ENCODE data around the gene MARVELD3.
"Not testable (repeated sequence)": the region's sequence is repeated elsewhere in the genome, so short reads cannot be mapped to it uniquely, and the experiment has no call there.

The MARVELD3 gene

DNA sequence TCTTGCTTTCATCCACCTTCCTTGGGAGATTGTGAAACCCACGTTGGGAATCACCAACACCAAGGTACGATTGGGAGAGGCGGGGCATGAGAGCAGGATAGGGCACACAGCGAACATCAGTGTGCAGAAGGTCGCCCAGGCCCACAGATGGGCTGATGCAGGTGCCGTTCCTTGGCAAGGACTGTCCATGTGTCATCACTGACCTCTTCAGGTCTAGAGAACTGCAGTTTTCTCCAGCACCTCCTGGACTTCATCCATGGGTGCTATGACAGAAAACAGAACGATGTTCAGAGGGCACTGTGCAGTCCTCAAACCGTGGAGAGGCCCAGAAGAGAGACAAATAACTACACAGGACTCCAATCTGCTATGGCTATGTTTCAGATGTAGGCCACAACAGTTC lies 25.2 kb upstream of the MARVELD3 start:
- Histone ChIP-seq H3K9ac (no peak overlapping the region), H3K27me3 (ENCODE audit: control insufficient read depth, insufficient read depth, low read length) (no peaks in the 10 kb centered on the region), H3K9me3 (ENCODE audit: control insufficient read depth, low read length) (no peaks in the 10 kb centered on the region), H3K27ac (no peak overlapping the region), H3K79me2 (no peaks in the 10 kb centered on the region), H3K36me3 (ENCODE audit: control insufficient read depth, insufficient read depth, low read length) (no peaks in the 10 kb centered on the region), H3K4me3 (ENCODE audit: low read depth, low read length) (no peak overlapping the region), H3K4me1 (no peaks in the 10 kb centered on the region), H2AFZ (no peak overlapping the region), H3K4me2 (ENCODE audit: low read length) (no peak overlapping the region)
- TF ChIP-seq, protein P1, sequence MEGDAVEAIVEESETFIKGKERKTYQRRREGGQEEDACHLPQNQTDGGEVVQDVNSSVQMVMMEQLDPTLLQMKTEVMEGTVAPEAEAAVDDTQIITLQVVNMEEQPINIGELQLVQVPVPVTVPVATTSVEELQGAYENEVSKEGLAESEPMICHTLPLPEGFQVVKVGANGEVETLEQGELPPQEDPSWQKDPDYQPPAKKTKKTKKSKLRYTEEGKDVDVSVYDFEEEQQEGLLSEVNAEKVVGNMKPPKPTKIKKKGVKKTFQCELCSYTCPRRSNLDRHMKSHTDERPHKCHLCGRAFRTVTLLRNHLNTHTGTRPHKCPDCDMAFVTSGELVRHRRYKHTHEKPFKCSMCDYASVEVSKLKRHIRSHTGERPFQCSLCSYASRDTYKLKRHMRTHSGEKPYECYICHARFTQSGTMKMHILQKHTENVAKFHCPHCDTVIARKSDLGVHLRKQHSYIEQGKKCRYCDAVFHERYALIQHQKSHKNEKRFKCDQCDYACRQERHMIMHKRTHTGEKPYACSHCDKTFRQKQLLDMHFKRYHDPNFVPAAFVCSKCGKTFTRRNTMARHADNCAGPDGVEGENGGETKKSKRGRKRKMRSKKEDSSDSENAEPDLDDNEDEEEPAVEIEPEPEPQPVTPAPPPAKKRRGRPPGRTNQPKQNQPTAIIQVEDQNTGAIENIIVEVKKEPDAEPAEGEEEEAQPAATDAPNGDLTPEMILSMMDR (IDR thresholded peaks at IDR 0.05) = no peak

DNA sequence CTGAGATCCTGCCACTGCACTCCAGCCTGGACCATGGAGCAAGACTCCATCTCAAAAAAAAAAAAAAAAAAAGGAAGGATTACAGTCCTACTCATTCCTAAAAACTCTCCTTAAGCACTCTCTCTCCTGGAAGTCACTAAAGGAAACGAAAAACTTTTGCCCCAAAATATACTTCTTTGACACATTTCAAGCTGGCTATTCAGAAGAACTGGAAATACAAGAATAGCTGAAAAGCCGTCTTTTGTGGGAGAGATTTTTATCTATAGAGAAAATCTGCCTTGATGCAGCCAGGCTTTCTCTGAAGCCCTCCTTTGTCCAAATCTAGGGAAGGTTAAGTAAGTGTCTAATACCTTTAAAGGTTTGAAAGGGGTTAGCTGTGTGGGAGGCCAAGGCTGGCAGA lies 16.9 kb upstream of the MARVELD3 start:
- H3K27ac ChIP-seq = no peak overlapping the region
- H3K27me3 ChIP-seq (ENCODE audit: control insufficient read depth, insufficient read depth, low read length) = no peaks in the 10 kb centered on the region
- no peaks in the 10 kb centered on the region for H3K4me1 ChIP-seq
- no peaks in the 10 kb centered on the region for H3K79me2 ChIP-seq
- no peak overlapping the region for H2AFZ ChIP-seq
- no peak overlapping the region for H3K4me2 ChIP-seq (ENCODE audit: low read length)
- H3K9ac ChIP-seq = no peak overlapping the region
- TF ChIP-seq, protein P1 (IDR thresholded peaks at IDR 0.05) = no peak
- no peak overlapping the region for H3K4me3 ChIP-seq (ENCODE audit: low read depth, low read length)
- H3K9me3 ChIP-seq (ENCODE audit: control insufficient read depth, low read length) = no peaks in the 10 kb centered on the region
- H3K36me3 ChIP-seq (ENCODE audit: control insufficient read depth, insufficient read depth, low read length) = no peaks in the 10 kb centered on the region

DNA sequence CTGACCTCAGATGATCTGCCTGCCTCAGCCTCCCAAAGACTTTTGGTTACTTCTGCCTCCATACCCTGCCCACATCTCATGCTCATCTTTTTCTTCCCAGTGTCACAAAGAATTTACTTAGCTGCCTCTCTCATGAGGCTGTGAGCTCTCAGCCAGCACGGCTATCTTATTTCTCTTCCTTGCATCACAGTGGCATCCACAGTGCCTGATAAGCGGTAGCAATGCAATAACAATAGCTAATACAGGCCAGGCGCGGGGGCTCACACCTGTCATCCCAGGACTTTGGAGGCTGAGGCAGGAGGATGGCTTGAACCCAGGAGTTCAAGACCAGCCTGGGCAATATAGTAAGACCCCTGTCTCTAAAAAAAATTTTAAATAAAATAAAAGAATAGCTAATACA lies 15.5 kb upstream of the MARVELD3 start:
- TF ChIP-seq, protein P1 (IDR thresholded peaks at IDR 0.05) = no peak
- no peaks in the 10 kb centered on the region for H3K27me3 ChIP-seq (ENCODE audit: control insufficient read depth, insufficient read depth, low read length)
- H3K36me3 ChIP-seq (ENCODE audit: control insufficient read depth, insufficient read depth, low read length) = no peaks in the 10 kb centered on the region
- H3K4me3 ChIP-seq (ENCODE audit: low read depth, low read length) = no peak overlapping the region
- no peak overlapping the region for H3K4me2 ChIP-seq (ENCODE audit: low read length)
- H2AFZ ChIP-seq = no peak overlapping the region
- no peak overlapping the region for H3K27ac ChIP-seq
- H3K9ac ChIP-seq = no peak overlapping the region
- H3K79me2 ChIP-seq = no peaks in the 10 kb centered on the region
- H3K4me1 ChIP-seq = no peaks in the 10 kb centered on the region
- no peaks in the 10 kb centered on the region for H3K9me3 ChIP-seq (ENCODE audit: control insufficient read depth, low read length)

DNA sequence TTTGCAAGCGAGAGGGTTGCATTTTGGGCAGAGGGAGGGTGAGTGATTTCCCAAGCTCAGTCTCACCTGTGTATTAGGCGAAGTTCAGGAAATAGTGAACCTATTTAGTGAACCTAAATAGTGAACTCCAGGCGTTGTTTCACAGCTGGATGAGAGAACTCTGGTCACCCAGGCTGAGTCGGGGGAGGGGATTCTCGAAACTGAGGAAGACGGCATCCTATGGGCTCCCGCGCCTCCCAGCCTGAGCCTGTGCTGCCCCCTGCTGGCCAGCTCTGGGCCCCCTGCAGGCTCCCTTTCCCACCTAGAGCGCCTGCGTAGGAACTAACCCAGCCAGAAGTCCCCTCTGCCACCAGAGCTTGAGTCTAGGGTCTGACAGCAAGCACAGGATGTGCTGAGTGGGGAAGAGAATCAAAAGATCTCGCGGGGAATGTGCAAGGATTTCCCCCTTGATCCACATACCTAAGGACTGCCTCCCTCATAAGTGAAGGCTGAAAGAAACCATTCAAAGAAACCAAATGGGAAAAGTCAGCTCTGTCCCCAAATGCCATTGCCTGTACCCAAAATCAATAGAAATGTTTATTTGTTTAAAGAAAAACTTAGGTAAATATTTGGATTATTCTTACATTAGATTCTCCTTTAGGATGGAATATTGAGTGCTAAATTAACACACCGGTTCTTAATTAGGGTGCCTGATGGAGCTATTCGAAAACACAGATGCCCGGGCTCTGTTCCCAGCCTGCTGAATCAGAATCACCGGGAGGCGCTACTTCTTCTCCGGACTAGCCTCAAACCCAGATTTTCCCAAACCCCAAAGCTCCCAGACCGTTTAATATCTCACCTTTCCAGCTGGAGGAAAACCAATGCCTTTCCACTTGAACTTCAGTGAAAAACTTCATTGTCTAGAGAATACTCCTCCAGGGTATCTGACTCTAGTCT lies 14.8 kb upstream of the MARVELD3 start:
- TF ChIP-seq, protein P1 (IDR thresholded peaks at IDR 0.05) = peak; percentile 87
- Histone ChIP-seq H3K27me3 (ENCODE audit: control insufficient read depth, insufficient read depth, low read length) (no peaks in the 10 kb centered on the region), H3K27ac (no peak overlapping the region), H3K79me2 (no peaks in the 10 kb centered on the region), H3K4me3 (ENCODE audit: low read depth, low read length) (no peak overlapping the region), H3K9me3 (ENCODE audit: control insufficient read depth, low read length) (no peaks in the 10 kb centered on the region), H3K4me1 (no peaks in the 10 kb centered on the region), H3K9ac (no peak overlapping the region), H2AFZ (peak overlapping the region; percentile 36), H3K4me2 (ENCODE audit: low read length) (no peak overlapping the region), H3K36me3 (ENCODE audit: control insufficient read depth, insufficient read depth, low read length) (no peaks in the 10 kb centered on the region)

DNA sequence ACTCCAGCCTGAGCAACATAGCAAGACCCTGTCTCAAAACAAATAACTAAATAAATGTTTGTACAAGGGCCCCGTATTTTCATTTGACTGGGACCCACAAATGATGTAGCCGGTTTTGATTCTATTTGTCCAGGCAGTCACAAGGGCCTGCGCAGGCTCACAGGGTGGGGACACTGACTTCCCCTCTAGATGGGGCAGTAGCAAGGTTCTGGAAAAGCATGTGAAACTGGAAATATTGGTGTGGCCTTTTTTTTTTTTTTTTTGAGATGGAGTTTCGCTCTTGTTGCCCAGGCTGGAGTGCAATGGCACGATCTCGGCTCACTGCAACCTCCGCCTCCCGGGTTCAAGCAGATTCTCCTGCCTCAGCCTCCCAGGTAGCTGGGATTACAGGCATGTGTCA lies 11.0 kb upstream of the MARVELD3 start:
- H2AFZ ChIP-seq; H3K4me1 ChIP-seq; H3K27me3 ChIP-seq (ENCODE audit: control insufficient read depth, insufficient read depth, low read length): not testable (repeated sequence)

More for the DNA sequence above, 11.0 kb upstream of the MARVELD3 start:
- H3K79me2 ChIP-seq; H3K36me3 ChIP-seq (ENCODE audit: control insufficient read depth, insufficient read depth, low read length); H3K9ac ChIP-seq; H3K27ac ChIP-seq; H3K4me2 ChIP-seq (ENCODE audit: low read length); H3K4me3 ChIP-seq (ENCODE audit: low read depth, low read length); H3K9me3 ChIP-seq (ENCODE audit: control insufficient read depth, low read length): not testable (repeated sequence)
